ENCODE data around the gene TMCO6. TPM values are rescaled to one million over a fixed set of nuclear protein-coding genes. Genes with fewer than 3 reads are reported as not detected.
"Not testable (repeated sequence)": the region's sequence is repeated elsewhere in the genome, so short reads cannot be mapped to it uniquely, and the experiment has no call there.

TMCO6 gene
- total and polyA plus RNA-seq, 7 donors, result 3.6 to 8.1 (median 4.9) TPM

- no peaks in the 10 kb centered on the region for H3K9me3 ChIP-seq
- H3K36me3 ChIP-seq (ENCODE audit: insufficient read depth in 1 of 2, low read depth in 1 of 2), result no peaks in the 10 kb centered on the region
- no peaks in the 10 kb centered on the region for H3K4me1 ChIP-seq
- DNase-seq, result no peak
- intact Hi-C loops (cut with DNase I), result no loop called here
- H3K4me3 ChIP-seq, result no peak overlapping the region
- no peak for TF ChIP-seq CTCF (IDR thresholded peaks at IDR 0.05)
- no peak for ATAC-seq
- no peaks in the 10 kb centered on the region for H3K27me3 ChIP-seq (ENCODE audit: insufficient read depth in 3 of 3, low read length in 2 of 3)
- no peak overlapping the region for H3K27ac ChIP-seq
Measured at GRCh38 chr5:140608722-140609121, 30.5 kb upstream of the TMCO6 start.

- no peak for TF ChIP-seq CTCF (IDR thresholded peaks at IDR 0.05)
- Histone ChIP-seq H3K4me1 (no peaks in the 10 kb centered on the region), H3K27ac (no peak overlapping the region), H3K9me3 (no peaks in the 10 kb centered on the region), H3K36me3 (ENCODE audit: insufficient read depth in 1 of 2, low read depth in 1 of 2) (no peaks in the 10 kb centered on the region), H3K27me3 (ENCODE audit: insufficient read depth in 3 of 3, low read length in 2 of 3) (no peaks in the 10 kb centered on the region), H3K4me3 (no peak overlapping the region)
- ATAC-seq (no peak), DNase-seq (no peak)
- intact Hi-C loops (cut with DNase I), result no loop called here
- 39 to 51% (median 40%) methylated on average over 4 of the region's 4 CpGs for WGBS, 3 donors
Measured at GRCh38 chr5:140609126-140609525, 30.1 kb upstream of the TMCO6 start.

- TF ChIP-seq CTCF (IDR thresholded peaks at IDR 0.05), result no peak
- H3K9me3 ChIP-seq, result no peaks in the 10 kb centered on the region
- H3K36me3 ChIP-seq (ENCODE audit: insufficient read depth in 1 of 2, low read depth in 1 of 2), result no peaks in the 10 kb centered on the region
- H3K27me3 ChIP-seq (ENCODE audit: insufficient read depth in 3 of 3, low read length in 2 of 3), result no peaks in the 10 kb centered on the region
- ATAC-seq (no peak), DNase-seq (no peak)
- 88 to 93% (median 92%) methylated on average over 2 of the region's 2 CpGs for WGBS, 3 donors
- no peaks in the 10 kb centered on the region for H3K4me1 ChIP-seq
- no peak overlapping the region for H3K4me3 ChIP-seq
- intact Hi-C loops (cut with DNase I), result no loop called here
- H3K27ac ChIP-seq, result no peak overlapping the region
Measured at GRCh38 chr5:140611020-140611521, 28.2 kb upstream of the TMCO6 start.

- Histone ChIP-seq H3K36me3 (ENCODE audit: insufficient read depth in 1 of 2, low read depth in 1 of 2) (no peaks in the 10 kb centered on the region), H3K27ac (no peak overlapping the region), H3K4me3 (no peak overlapping the region), H3K9me3 (no peaks in the 10 kb centered on the region), H3K4me1 (no peaks in the 10 kb centered on the region), H3K27me3 (ENCODE audit: insufficient read depth in 3 of 3, low read length in 2 of 3) (peaks cover 0 to 3% (median 0%) of the 10 kb centered on the region in 3 donors)
- no peak for ATAC-seq
- 78 to 87% (median 82%) methylated on average over 3 of the region's 3 CpGs for WGBS, 3 donors
- intact Hi-C loops (cut with DNase I), result no loop called here
- no peak for TF ChIP-seq CTCF (IDR thresholded peaks at IDR 0.05)
- DNase-seq, result no peak
Measured at GRCh38 chr5:140622301-140622700, 16.9 kb upstream of the TMCO6 start.

GRCh38 chr5:140623061-140623460, 16.2 kb upstream of the TMCO6 start:
- H3K27me3 ChIP-seq (ENCODE audit: insufficient read depth in 3 of 3, low read length in 2 of 3); DNase-seq; ATAC-seq; H3K4me3 ChIP-seq; H3K9me3 ChIP-seq; H3K4me1 ChIP-seq; intact Hi-C loops (cut with DNase I); H3K27ac ChIP-seq; H3K36me3 ChIP-seq (ENCODE audit: insufficient read depth in 1 of 2, low read depth in 1 of 2): not testable (repeated sequence)

GRCh38 chr5:140624886-140625285, 14.4 kb upstream of the TMCO6 start:
- H3K4me3 ChIP-seq, result not testable (repeated sequence)

More at GRCh38 chr5:140624886-140625285, 14.4 kb upstream of the TMCO6 start:
- WGBS, 3 donors, result 84 to 89% (median 85%) methylated on average over 10 of the region's 10 CpGs
- ATAC-seq; DNase-seq; intact Hi-C loops (cut with DNase I); H3K27ac ChIP-seq; H3K27me3 ChIP-seq (ENCODE audit: insufficient read depth in 3 of 3, low read length in 2 of 3); H3K4me1 ChIP-seq; H3K36me3 ChIP-seq (ENCODE audit: insufficient read depth in 1 of 2, low read depth in 1 of 2); H3K9me3 ChIP-seq: not testable (repeated sequence)
